H1 (cell line): ENCODE data around the gene NUAK1. TPM values are rescaled to one million over a fixed set of nuclear protein-coding genes. Genes with fewer than 3 reads are reported as not detected.

Experiments used
- BCL11A ChIP-seq, 2 experiments: IDR thresholded peaks; one replicate each; pipeline ENCODE4 v1.6.1; 2011; ENCODE audit warnings: low read depth in 2 of 2, low read length in 2 of 2, mild to moderate bottlenecking in 2 of 2
- EP300 ChIP-seq, 2 experiments: IDR thresholded peaks; 1 replicate in 1 of 2; 2 replicates in 1 of 2; pipeline ENCODE4 v1.6.1; 2011 to 2012; ENCODE audit warnings: low read depth in 2 of 2, low read length in 2 of 2, mild to moderate bottlenecking in 2 of 2, borderline replicate concordance in 1 of 2, inconsistent platforms in 1 of 2, moderate library complexity in 1 of 2
- JUN ChIP-seq: IDR thresholded peaks from 2 replicates; pipeline ENCODE4 v1.6.1; 2011; ENCODE audit warnings: low read depth, mild to moderate bottlenecking, improper control_type of control experiment, low read length
- NRF1 ChIP-seq: IDR thresholded peaks from 2 replicates; pipeline ENCODE4 v1.6.1; 2011; ENCODE audit warnings: mild to moderate bottlenecking, low read depth, low read length, improper control_type of control experiment
- POLR2AphosphoS5 ChIP-seq: IDR thresholded peaks from 2 replicates; pipeline ENCODE4 v1.6.1; 2011; ENCODE audit warnings: low read depth, low read length
- RAD21 ChIP-seq, 2 experiments: IDR thresholded peaks in 1 of 2; conservative IDR thresholded peaks in 1 of 2; 2 replicates each; pipeline ENCODE4 v1.6.1; 2011; ENCODE audit warnings: low read depth in 2 of 2, low read length in 2 of 2, improper control_type of control experiment in 1 of 2, inconsistent platforms in 1 of 2, mild to moderate bottlenecking in 1 of 2, moderate library complexity in 1 of 2
- SIRT6 ChIP-seq: IDR thresholded peaks from one replicate; pipeline ENCODE4 v1.7.1; 2012; ENCODE audit warnings: low read length, inconsistent platforms
- polyA plus RNA-seq, 7 experiments: library from polyadenylated mRNA; depleted of rRNA in 3 of 7; stranded (reverse) in 5 of 7; unstranded in 2 of 7; fragments of >200 nt in 5 of 7; fragments of 200-250 nt in 2 of 7; gene quantifications; 1 replicate in 5 of 7; 2 replicates in 1 of 7; 4 replicates in 1 of 7; pipeline versions ENCODE4 v1.2.1 to v1.2.3, GENCODE V29; 2011 to 2013; ENCODE audit warnings: missing spikeins in 2 of 7, mixed read lengths in 2 of 7
- total RNA-seq: library from RNA; stranded (reverse); fragmentation: NEBNext Ultra II Directional; extraction: Animal tissue kit (Norgen Biotek cat#: 25700); gene quantifications from 2 replicates; pipeline ENCODE4 v1.2.1, GENCODE V29; 2021
- TF ChIP-seq, protein P1 (sequence below): fragments of 300-600 bp; sonication (generic); IDR thresholded peaks from 2 replicates; pipeline ENCODE4 v1.7.1; 2012; ENCODE audit warnings: low read length, moderate library complexity, mild to moderate bottlenecking, inconsistent platforms; ENCODE audit not compliant: insufficient replicate concordance

Gene NUAK1
- total and polyA plus RNA-seq, 2 of the 8 experiments (the other 6 are each of a cell fraction or from before 2014, with no cell fraction given) = 6.7 to 18.2 TPM

GRCh38 chr12:106027911-106028310 is 110.8 kb downstream of the NUAK1 start (continued):
- TF ChIP-seq, protein P1, sequence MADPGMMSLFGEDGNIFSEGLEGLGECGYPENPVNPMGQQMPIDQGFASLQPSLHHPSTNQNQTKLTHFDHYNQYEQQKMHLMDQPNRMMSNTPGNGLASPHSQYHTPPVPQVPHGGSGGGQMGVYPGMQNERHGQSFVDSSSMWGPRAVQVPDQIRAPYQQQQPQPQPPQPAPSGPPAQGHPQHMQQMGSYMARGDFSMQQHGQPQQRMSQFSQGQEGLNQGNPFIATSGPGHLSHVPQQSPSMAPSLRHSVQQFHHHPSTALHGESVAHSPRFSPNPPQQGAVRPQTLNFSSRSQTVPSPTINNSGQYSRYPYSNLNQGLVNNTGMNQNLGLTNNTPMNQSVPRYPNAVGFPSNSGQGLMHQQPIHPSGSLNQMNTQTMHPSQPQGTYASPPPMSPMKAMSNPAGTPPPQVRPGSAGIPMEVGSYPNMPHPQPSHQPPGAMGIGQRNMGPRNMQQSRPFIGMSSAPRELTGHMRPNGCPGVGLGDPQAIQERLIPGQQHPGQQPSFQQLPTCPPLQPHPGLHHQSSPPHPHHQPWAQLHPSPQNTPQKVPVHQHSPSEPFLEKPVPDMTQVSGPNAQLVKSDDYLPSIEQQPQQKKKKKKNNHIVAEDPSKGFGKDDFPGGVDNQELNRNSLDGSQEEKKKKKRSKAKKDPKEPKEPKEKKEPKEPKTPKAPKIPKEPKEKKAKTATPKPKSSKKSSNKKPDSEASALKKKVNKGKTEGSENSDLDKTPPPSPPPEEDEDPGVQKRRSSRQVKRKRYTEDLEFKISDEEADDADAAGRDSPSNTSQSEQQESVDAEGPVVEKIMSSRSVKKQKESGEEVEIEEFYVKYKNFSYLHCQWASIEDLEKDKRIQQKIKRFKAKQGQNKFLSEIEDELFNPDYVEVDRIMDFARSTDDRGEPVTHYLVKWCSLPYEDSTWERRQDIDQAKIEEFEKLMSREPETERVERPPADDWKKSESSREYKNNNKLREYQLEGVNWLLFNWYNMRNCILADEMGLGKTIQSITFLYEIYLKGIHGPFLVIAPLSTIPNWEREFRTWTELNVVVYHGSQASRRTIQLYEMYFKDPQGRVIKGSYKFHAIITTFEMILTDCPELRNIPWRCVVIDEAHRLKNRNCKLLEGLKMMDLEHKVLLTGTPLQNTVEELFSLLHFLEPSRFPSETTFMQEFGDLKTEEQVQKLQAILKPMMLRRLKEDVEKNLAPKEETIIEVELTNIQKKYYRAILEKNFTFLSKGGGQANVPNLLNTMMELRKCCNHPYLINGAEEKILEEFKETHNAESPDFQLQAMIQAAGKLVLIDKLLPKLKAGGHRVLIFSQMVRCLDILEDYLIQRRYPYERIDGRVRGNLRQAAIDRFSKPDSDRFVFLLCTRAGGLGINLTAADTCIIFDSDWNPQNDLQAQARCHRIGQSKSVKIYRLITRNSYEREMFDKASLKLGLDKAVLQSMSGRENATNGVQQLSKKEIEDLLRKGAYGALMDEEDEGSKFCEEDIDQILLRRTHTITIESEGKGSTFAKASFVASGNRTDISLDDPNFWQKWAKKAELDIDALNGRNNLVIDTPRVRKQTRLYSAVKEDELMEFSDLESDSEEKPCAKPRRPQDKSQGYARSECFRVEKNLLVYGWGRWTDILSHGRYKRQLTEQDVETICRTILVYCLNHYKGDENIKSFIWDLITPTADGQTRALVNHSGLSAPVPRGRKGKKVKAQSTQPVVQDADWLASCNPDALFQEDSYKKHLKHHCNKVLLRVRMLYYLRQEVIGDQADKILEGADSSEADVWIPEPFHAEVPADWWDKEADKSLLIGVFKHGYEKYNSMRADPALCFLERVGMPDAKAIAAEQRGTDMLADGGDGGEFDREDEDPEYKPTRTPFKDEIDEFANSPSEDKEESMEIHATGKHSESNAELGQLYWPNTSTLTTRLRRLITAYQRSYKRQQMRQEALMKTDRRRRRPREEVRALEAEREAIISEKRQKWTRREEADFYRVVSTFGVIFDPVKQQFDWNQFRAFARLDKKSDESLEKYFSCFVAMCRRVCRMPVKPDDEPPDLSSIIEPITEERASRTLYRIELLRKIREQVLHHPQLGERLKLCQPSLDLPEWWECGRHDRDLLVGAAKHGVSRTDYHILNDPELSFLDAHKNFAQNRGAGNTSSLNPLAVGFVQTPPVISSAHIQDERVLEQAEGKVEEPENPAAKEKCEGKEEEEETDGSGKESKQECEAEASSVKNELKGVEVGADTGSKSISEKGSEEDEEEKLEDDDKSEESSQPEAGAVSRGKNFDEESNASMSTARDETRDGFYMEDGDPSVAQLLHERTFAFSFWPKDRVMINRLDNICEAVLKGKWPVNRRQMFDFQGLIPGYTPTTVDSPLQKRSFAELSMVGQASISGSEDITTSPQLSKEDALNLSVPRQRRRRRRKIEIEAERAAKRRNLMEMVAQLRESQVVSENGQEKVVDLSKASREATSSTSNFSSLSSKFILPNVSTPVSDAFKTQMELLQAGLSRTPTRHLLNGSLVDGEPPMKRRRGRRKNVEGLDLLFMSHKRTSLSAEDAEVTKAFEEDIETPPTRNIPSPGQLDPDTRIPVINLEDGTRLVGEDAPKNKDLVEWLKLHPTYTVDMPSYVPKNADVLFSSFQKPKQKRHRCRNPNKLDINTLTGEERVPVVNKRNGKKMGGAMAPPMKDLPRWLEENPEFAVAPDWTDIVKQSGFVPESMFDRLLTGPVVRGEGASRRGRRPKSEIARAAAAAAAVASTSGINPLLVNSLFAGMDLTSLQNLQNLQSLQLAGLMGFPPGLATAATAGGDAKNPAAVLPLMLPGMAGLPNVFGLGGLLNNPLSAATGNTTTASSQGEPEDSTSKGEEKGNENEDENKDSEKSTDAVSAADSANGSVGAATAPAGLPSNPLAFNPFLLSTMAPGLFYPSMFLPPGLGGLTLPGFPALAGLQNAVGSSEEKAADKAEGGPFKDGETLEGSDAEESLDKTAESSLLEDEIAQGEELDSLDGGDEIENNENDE = no peak
- TF ChIP-seq NRF1 = no peak
- TF ChIP-seq SIRT6 = no peak
- no peak for TF ChIP-seq JUN
- TF ChIP-seq EP300 (IDR thresholded peaks at IDR 0.05; ENCODE audit: borderline replicate concordance in 1 of 2, low read depth in 2 of 2, low read length in 2 of 2) = no peak
- no peak for TF ChIP-seq POLR2AphosphoS5
- no peak for TF ChIP-seq BCL11A (IDR thresholded peaks at IDR 0.05; ENCODE audit: low read depth in 2 of 2, low read length in 2 of 2)
- no peak for TF ChIP-seq RAD21 (IDR thresholded peaks at IDR 0.05 in 1 of 2, conservative IDR thresholded peaks at IDR 0.05 in 1 of 2; ENCODE audit: low read depth in 2 of 2, low read length in 2 of 2)
- TF ChIP-seq, all 59 proteins: peak for 0
